Measurements from ENCODE around the gene SRGAP1. TPM values are rescaled to one million over a fixed set of nuclear protein-coding genes. Genes with fewer than 3 reads are reported as not detected.

Gene SRGAP1
- total and polyA plus RNA-seq, 2 of the 4 experiments (the other 2 are of a cell fraction) = 10.0 to 10.2 TPM

- no peaks in the 10 kb centered on the region for H3K27me3 ChIP-seq (ENCODE audit: control insufficient read depth, insufficient read depth, low read length)
- H4K20me1 ChIP-seq (ENCODE audit: insufficient read depth, low read length) = no peaks in the 10 kb centered on the region
- dilution Hi-C loops (cut with HindIII; ENCODE audit: low sequenced_read_pairs, unreplicated experiment) (no loop called here), intact Hi-C loops (cut with micrococcal nuclease) (loop anchor here (5.0 to 10.0 kb wide), 2 partner anchors 175 to 213 kb away; partner anchors contain the start of gene XPOT), in situ Hi-C loops (cut with MboI; ENCODE audit: low sequenced_read_pairs) (no loop called here)
- ATAC-seq (ENCODE audit: low read depth) (no peak), DNase-seq (no peak)
- H2AK5ac ChIP-seq (ENCODE audit: low read depth, low read length) = 0 out of 2 replicates have a peak overlapping the region, but pooled peaks have one; percentile 36
- H3K14ac ChIP-seq (replicated peaks; ENCODE audit: low read depth, low read length) = peak overlapping the region; percentile 10; the same call in 1 of the 2 replicates
- peak overlapping the region; percentile 70; the same call in 2 of the 3 replicates for H2BK15ac ChIP-seq (ENCODE audit: low read depth, low read length)
- no peak overlapping the region for H3K4me3 ChIP-seq (ENCODE audit: insufficient read depth, low read depth, low read length)
- peak overlapping the region; percentile 59 for H2BK5ac ChIP-seq (ENCODE audit: low read depth, low read length, poor library complexity, severe bottlenecking)
- ChIA-PET CTCF (no interaction called here), POLR2A (ENCODE audit: unreplicated experiment) (no interaction called here)
- peak overlapping the region; percentile 39; the same call in 1 of the 2 replicates for H2BK120ac ChIP-seq (ENCODE audit: low read depth, low read length)
- H3K4ac ChIP-seq (ENCODE audit: low read depth, low read length) = peak overlapping the region; percentile 25; the same call in 1 of the 2 replicates
- H3K23ac ChIP-seq (ENCODE audit: low read depth, low read length) = peak overlapping the region; percentile 24; the same call in 1 of the 2 replicates
- H4K8ac ChIP-seq (ENCODE audit: low read depth in 2 of 2, low read length in 2 of 2) = peak overlapping the region in 1 of 2 experiments; percentile 6; a peak in 1 of 4 replicates
- no peak overlapping the region for H2AK9ac ChIP-seq (replicated peaks; ENCODE audit: low read depth, low read length, poor library complexity)
- H3K79me1 ChIP-seq (ENCODE audit: low read depth in 1 of 2, low read length in 2 of 2) = peaks cover 0 to 13% of the 10 kb centered on the region in 2 experiments; a peak in 2 of 4 replicates
- peak overlapping the region; percentile 21; the same call in 1 of the 2 replicates for H3K18ac ChIP-seq (ENCODE audit: low read depth, low read length)
- H3K4me2 ChIP-seq (ENCODE audit: low read depth, low read length) = no peak overlapping the region
- WGBS, 2 experiments (ENCODE audit: extremely low coverage in 2 of 2, insufficient read length in 1 of 2) = no CpG with 5 or more reads among the region's 1 CpG
- BruUV-seq (replicated peaks) = no TSS peak
- no peak overlapping the region for H3K56ac ChIP-seq (ENCODE audit: extremely low read depth, insufficient read depth, low read length)
- peak overlapping the region; percentile 73; the same call in 1 of the 2 replicates for H2BK20ac ChIP-seq (ENCODE audit: low read depth, low read length)
- H2AFZ ChIP-seq (replicated peaks; ENCODE audit: low read length, poor library complexity) = no peak overlapping the region
- H4K5ac ChIP-seq (ENCODE audit: low read depth, low read length) = no peak overlapping the region; the same call in 1 of the 2 replicates
- H3K27ac ChIP-seq (ENCODE audit: insufficient read depth, low read length) = no peak overlapping the region
- no peaks in the 10 kb centered on the region for H3K9me3 ChIP-seq (ENCODE audit: control insufficient read depth, insufficient read depth, low read length)
- H3K36me3 ChIP-seq (ENCODE audit: control insufficient read depth, insufficient read depth, low read length) = peaks cover 2% of the 10 kb centered on the region; the same call in 1 of the 2 replicates
- TF ChIP-seq POLR2A (IDR thresholded peaks at IDR 0.05; ENCODE audit: low read depth, low read length) (no peak), MAZ (IDR thresholded peaks at IDR 0.05; ENCODE audit: borderline replicate concordance, low read depth, low read length) (no peak), RAD21 (IDR thresholded peaks at IDR 0.05; ENCODE audit: low read length) (no peak)
- no peak overlapping the region for H4K91ac ChIP-seq (ENCODE audit: insufficient read depth, low read depth, low read length)
- peaks cover 10% of the 10 kb centered on the region for H3K9me1 ChIP-seq (ENCODE audit: insufficient read depth, low read length)
- H3K4me1 ChIP-seq (ENCODE audit: control insufficient read depth, insufficient read depth, low read length) = peaks cover 12% of the 10 kb centered on the region
- no peak overlapping the region for H3K9ac ChIP-seq (ENCODE audit: low read depth, low read length)
Measured at GRCh38 chr12:64189530-64189929, 345.0 kb downstream of the SRGAP1 start.
